ENCODE results near the gene ABHD17A.
A peak's percentile ranks its signal among the peaks of the same experiment; 100 is the strongest.
"Not testable (repeated sequence)": the region's sequence is repeated elsewhere in the genome, so short reads cannot be mapped to it uniquely, and the experiment has no call there.

DNA sequence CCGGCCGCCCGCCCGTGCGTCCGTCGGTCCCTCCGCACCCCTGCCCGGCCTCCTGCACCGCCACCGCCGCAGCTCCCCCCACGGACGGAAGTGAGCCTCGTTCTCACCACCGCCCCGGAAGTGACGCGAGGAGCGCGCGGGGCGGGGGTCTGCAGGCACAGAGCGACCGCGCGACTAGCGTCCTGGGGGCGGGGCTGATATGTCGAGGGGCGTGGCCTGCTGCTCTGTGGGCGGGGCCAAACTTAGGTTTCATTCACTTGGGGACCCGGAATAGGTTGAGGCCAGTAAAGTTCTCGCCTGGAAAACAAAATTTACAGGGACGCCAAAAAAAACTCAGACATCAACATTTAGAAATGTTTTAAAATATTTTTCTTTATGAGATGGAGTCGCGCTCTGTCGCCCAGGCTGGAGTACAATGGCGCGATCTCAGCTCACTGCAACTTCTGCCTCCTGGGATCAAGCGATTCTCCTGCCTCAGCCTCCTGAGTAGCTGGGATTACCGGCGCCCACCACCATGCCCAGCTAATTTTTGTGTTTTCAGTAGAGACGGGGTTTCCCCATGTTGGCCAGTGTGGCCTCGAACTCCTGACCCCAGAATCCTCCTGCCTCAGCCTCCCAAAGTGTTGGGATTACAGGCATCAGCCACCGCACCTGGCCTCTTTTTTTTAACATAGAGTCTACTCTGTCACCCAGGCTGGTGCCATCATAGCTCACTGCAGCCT, at the start of gene ABHD17A:
- not testable (repeated sequence) for TF ChIP-seq TEAD4 (IDR thresholded peaks at IDR 0.05); RAD21 (IDR thresholded peaks at IDR 0.05; ENCODE audit: low read depth); FOXM1 (IDR thresholded peaks at IDR 0.05; ENCODE audit: borderline replicate concordance, low read depth); EP300 (IDR thresholded peaks at IDR 0.05; ENCODE audit: borderline replicate concordance); CEBPB (IDR thresholded peaks at IDR 0.05); YY1 (IDR thresholded peaks at IDR 0.05; ENCODE audit: low read depth); EGR1 (IDR thresholded peaks at IDR 0.05)
- TF ChIP-seq TAF1 (IDR thresholded peaks at IDR 0.05; ENCODE audit: low read depth), result peak; percentile 58; the same call in 1 of the 2 replicates
- TF ChIP-seq, protein P1, sequence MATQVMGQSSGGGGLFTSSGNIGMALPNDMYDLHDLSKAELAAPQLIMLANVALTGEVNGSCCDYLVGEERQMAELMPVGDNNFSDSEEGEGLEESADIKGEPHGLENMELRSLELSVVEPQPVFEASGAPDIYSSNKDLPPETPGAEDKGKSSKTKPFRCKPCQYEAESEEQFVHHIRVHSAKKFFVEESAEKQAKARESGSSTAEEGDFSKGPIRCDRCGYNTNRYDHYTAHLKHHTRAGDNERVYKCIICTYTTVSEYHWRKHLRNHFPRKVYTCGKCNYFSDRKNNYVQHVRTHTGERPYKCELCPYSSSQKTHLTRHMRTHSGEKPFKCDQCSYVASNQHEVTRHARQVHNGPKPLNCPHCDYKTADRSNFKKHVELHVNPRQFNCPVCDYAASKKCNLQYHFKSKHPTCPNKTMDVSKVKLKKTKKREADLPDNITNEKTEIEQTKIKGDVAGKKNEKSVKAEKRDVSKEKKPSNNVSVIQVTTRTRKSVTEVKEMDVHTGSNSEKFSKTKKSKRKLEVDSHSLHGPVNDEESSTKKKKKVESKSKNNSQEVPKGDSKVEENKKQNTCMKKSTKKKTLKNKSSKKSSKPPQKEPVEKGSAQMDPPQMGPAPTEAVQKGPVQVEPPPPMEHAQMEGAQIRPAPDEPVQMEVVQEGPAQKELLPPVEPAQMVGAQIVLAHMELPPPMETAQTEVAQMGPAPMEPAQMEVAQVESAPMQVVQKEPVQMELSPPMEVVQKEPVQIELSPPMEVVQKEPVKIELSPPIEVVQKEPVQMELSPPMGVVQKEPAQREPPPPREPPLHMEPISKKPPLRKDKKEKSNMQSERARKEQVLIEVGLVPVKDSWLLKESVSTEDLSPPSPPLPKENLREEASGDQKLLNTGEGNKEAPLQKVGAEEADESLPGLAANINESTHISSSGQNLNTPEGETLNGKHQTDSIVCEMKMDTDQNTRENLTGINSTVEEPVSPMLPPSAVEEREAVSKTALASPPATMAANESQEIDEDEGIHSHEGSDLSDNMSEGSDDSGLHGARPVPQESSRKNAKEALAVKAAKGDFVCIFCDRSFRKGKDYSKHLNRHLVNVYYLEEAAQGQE (IDR thresholded peaks at IDR 0.05; ENCODE audit: low read depth), result not testable (repeated sequence)
- TF ChIP-seq, protein P2, sequence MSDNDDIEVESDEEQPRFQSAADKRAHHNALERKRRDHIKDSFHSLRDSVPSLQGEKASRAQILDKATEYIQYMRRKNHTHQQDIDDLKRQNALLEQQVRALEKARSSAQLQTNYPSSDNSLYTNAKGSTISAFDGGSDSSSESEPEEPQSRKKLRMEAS (IDR thresholded peaks at IDR 0.05), result not testable (repeated sequence)
- peak; percentile 77 for TF ChIP-seq CREB1 (IDR thresholded peaks at IDR 0.05; ENCODE audit: low read depth)

All from Ishikawa (cell line).